HepG2 (cell line): ENCODE results near the gene LDAH. TPM values are rescaled to one million over a fixed set of nuclear protein-coding genes. Genes with fewer than 3 reads are reported as not detected.
A peak's percentile ranks its signal among the peaks of the same experiment; 100 is the strongest.

Experiments used
- ATAC-seq: fragments of 200-7000 bp; cut with Tn5 transposase; 3 replicates; pipeline ENCODE4 v1.9.1; 2020; ENCODE audit warnings: mild to moderate bottlenecking, moderate library complexity
- BruUV-seq: library from RNA; stranded (reverse); fragments of 400-500 nt; replicated peaks from 2 replicates; lab custom pipeline; 2021; lab: Mats Ljungman, UMichigan
- CTCF ChIA-PET: fragments of 300-600 bp; formaldehyde crosslinking; extraction: SDS; loops from one replicate; lab custom pipeline; 2021; ENCODE audit warnings: low total read pairs, inconsistent platforms, low intra/inter-chr PET ratio; lab: Yijun Ruan, JAX
- POLR2A ChIA-PET: fragments of 350-600 bp; sonication (Branson Sonifier 250); formaldehyde crosslinking; loops from one replicate; lab custom pipeline; 2020; ENCODE audit warnings: antibody characterized with exemption, inconsistent platforms; lab: Yijun Ruan, JAX
- DNase-seq: peaks from one replicate; pipeline ENCODE4 v3.0.0-alpha.2; 2015; ENCODE audit warnings: low spot score
- FAIRE-seq: peaks from 3 replicates; lab custom pipeline; 2011; peaks lifted over from hg19 to GRCh38; lab: Jason Lieb, UNC
- H2AFZ ChIP-seq: one replicate; pipeline ENCODE4 v1.6.1; 2011; ENCODE audit warnings: low read length, inconsistent platforms
- H3K27ac ChIP-seq: fragments of 300-600 bp; 3 replicates; pipeline ENCODE4 v1.8.0; 2011; ENCODE audit warnings: mixed run types, mild to moderate bottlenecking, mixed read lengths, low read length, inconsistent platforms; ENCODE audit not compliant: insufficient read depth; ENCODE audit errors: extremely low read length
- H3K27me3 ChIP-seq, 2 experiments: fragments of 200-600 bp in 1 of 2; 2 replicates in 1 of 2; 3 replicates in 1 of 2; pipeline versions ENCODE4 v1.6.0 to v1.8.0; 2011; ENCODE audit warnings: low read length in 2 of 2, mild to moderate bottlenecking in 2 of 2, moderate library complexity in 2 of 2, inconsistent platforms in 1 of 2; ENCODE audit not compliant: insufficient read depth in 2 of 2, control insufficient read depth in 1 of 2
- H3K36me3 ChIP-seq, 2 experiments: fragments of 200-600 bp in 1 of 2; replicated peaks in 1 of 2; 2 replicates in 1 of 2; 3 replicates in 1 of 2; pipeline versions ENCODE4 v1.5.1 to v1.8.0; 2011; ENCODE audit warnings: low read length in 2 of 2, inconsistent platforms in 1 of 2; ENCODE audit not compliant: insufficient read depth in 2 of 2, control insufficient read depth in 1 of 2
- H3K4me1 ChIP-seq: 2 replicates; pipeline ENCODE4 v1.5.1; 2012; ENCODE audit warnings: low read length, inconsistent platforms; ENCODE audit not compliant: insufficient read depth
- H3K4me2 ChIP-seq: 2 replicates; pipeline ENCODE4 v1.6.0; 2011; ENCODE audit warnings: low read depth, low read length, inconsistent platforms
- H3K4me3 ChIP-seq, 3 experiments: fragments of 200-600 bp in 1 of 3; sonication (generic), shearing (Covaris generic) in 1 of 3; replicated peaks in 1 of 3; 2 replicates each; pipeline ENCODE4 v1.5.1; 2011 to 2016; ENCODE audit warnings: low read length in 3 of 3, inconsistent platforms in 2 of 3, low read depth in 2 of 3, mild to moderate bottlenecking in 2 of 3, control low read depth in 1 of 3, mixed read lengths in 1 of 3; ENCODE audit not compliant: insufficient read depth in 1 of 3
- H3K79me2 ChIP-seq: one replicate; pipeline ENCODE4 v1.6.1; 2011; ENCODE audit warnings: low read length, inconsistent platforms; ENCODE audit not compliant: insufficient read depth
- H3K9ac ChIP-seq: 2 replicates; pipeline ENCODE4 v1.6.0; 2011; ENCODE audit warnings: mild to moderate bottlenecking, low read depth, low read length, inconsistent platforms; ENCODE audit not compliant: insufficient read depth
- H3K9me3 ChIP-seq: 2 replicates; pipeline ENCODE4 v1.5.1; 2012; ENCODE audit warnings: mild to moderate bottlenecking, low read length
- H4K20me1 ChIP-seq: 2 replicates; pipeline ENCODE4 v1.6.0; 2011; ENCODE audit warnings: inconsistent platforms, mild to moderate bottlenecking, low read length, moderate library complexity; ENCODE audit not compliant: insufficient read depth
- ARID2 ChIP-seq: sonication (generic); formaldehyde crosslinking; IDR thresholded peaks from 2 replicates; pipeline ENCODE4 v1.8.1; 2022; ENCODE audit warnings: mild to moderate bottlenecking, missing genetic modification reagents, borderline replicate concordance
- ERF ChIP-seq: IDR thresholded peaks from 2 replicates; pipeline ENCODE4 v1.6.1; 2018; ENCODE audit warnings: missing biosample characterization, missing genetic modification reagents
- FOXA1 ChIP-seq, 2 experiments: fragments of 450-650 bp in 1 of 2; sonication (generic) in 1 of 2; formaldehyde crosslinking in 1 of 2; IDR thresholded peaks; 2 replicates each; pipeline versions ENCODE4 v1.4.0 to v1.6.1; 2016 to 2020; ENCODE audit warnings: missing genetic modification reagents in 1 of 2
- MIER3 ChIP-seq: IDR thresholded peaks from 2 replicates; pipeline ENCODE4 v1.6.1; 2016; ENCODE audit warnings: missing compliant biosample characterization, borderline replicate concordance
- PAX8 ChIP-seq: sonication (generic); formaldehyde crosslinking; IDR thresholded peaks from 2 replicates; pipeline ENCODE4 v1.8.0; 2022; ENCODE audit warnings: mild to moderate bottlenecking, missing genetic modification reagents, borderline replicate concordance
- ZNF547 ChIP-seq: sonication (generic); formaldehyde crosslinking; IDR thresholded peaks from 2 replicates; pipeline ENCODE4 v1.5.1; 2020; ENCODE audit warnings: mild to moderate bottlenecking, missing genetic modification reagents
- ZNF598 ChIP-seq: sonication (generic); formaldehyde crosslinking; IDR thresholded peaks from 2 replicates; pipeline ENCODE4 v1.5.1; 2020; ENCODE audit warnings: mild to moderate bottlenecking, missing genetic modification reagents, borderline replicate concordance
- ZNF605 ChIP-seq: sonication (generic); formaldehyde crosslinking; IDR thresholded peaks from 2 replicates; pipeline ENCODE4 v1.8.0; 2022; ENCODE audit warnings: mild to moderate bottlenecking, missing genetic modification reagents
- WGBS: methylation state at CpG from one replicate; pipeline ENCODE4 v1.1.6; 2017; ENCODE audit warnings: low lambda C conversion rate; 5-methylcytosine and 5-hydroxymethylcytosine counted together
- in situ Hi-C: cut with HindIII; loops from 2 replicates; pipeline ENCODE4 v1.10.0; 2017; ENCODE audit warnings: low pct_unique_long_range_greater_than_20kb; ENCODE audit not compliant: extremely low pct_ligation_motif_present
- intact Hi-C: fragments of 100-400 bp; cut with micrococcal nuclease; formaldehyde crosslinking; loops from one replicate; pipeline ENCODE4 v1.10.0; 2022; ENCODE audit not compliant: unreplicated experiment
- polyA plus RNA-seq, 8 experiments: library from polyadenylated mRNA; depleted of rRNA in 3 of 8; stranded (reverse) in 7 of 8; unstranded in 1 of 8; fragments of >200 nt; fragmentation: Illumina TruSeq in 4 of 8; extraction: Trizol in 4 of 8; gene quantifications; 2 replicates each; pipeline versions ENCODE4 v1.2.1 to v1.2.3, GENCODE V29; 2011 to 2016; ENCODE audit warnings: low read depth in 4 of 8, missing spikeins in 1 of 8, mixed read lengths in 1 of 8; ENCODE audit not compliant: insufficient read depth in 1 of 8
- total RNA-seq, 5 experiments: library from RNA; depleted of rRNA; stranded (reverse); fragments of >200 nt; fragmentation: Illumina TruSeq; extraction: Trizol; gene quantifications; 2 replicates each; pipeline ENCODE4 v1.2.3, GENCODE V29; 2016; ENCODE audit warnings: low read depth in 1 of 5
- TF ChIP-seq, protein P1 (sequence below): sonication (generic); formaldehyde crosslinking; IDR thresholded peaks from 2 replicates; pipeline ENCODE4 v1.4.0; 2020; ENCODE audit warnings: low read depth, missing genetic modification reagents
- TF ChIP-seq, protein P2 (sequence below): sonication (generic); formaldehyde crosslinking; IDR thresholded peaks from 2 replicates; pipeline ENCODE4 v1.8.0; 2023; ENCODE audit warnings: mild to moderate bottlenecking, missing genetic modification reagents
- TF ChIP-seq, protein P3 (sequence below): sonication (generic); formaldehyde crosslinking; conservative IDR thresholded peaks from 2 replicates; pipeline ENCODE4 v1.8.1; 2023; ENCODE audit warnings: missing genetic modification reagents

The LDAH gene
- total and polyA plus RNA-seq, 2 of the 13 experiments (the other 11 are each of a cell fraction or from before 2014, with no cell fraction given) = 28.8 to 46.2 TPM

DNA sequence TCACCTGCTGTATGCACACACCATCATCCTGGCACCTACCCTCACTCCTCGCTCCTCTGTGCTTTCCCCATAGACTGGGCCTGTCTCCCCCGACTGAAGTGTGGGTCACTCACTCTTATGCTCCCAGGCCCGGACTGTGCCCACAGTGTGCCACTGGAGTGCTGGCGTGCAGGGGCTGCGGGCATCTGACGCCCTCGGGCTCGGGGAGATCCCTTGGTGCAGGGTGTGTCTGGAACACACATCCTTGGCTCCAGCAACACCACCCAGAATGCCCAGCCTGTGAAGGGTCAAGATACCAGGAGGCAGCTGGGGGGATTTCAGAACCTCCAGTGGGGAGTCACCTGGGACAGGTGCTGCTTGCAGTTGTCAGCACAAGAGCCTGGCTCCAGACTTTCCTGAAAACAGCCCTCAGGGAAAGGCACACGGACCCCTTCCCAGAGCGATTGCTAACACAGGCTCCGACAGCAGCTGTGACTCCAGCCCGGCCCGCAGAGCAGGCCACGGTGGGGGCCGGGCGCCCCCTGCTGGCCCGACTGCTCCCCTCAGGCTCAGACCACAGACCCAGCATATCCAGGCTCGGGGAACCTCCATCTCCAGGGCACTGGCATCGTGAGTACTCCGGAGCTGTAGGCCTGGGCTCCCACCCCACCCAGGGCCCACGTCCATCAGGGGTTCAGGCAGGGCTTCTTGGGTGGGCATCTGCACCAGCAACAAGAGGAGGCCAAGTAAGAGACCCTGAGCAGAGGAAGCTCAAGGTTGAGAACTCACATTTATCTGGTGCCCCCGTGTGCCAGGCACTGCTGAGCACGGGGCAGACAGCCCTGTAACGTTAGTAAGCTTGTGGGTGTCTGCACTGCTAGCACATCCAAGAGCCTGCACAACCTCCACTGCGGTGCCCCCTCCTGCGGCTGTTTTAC, 180.6 kb downstream of the LDAH start (continued):
- TF ChIP-seq, protein P1, sequence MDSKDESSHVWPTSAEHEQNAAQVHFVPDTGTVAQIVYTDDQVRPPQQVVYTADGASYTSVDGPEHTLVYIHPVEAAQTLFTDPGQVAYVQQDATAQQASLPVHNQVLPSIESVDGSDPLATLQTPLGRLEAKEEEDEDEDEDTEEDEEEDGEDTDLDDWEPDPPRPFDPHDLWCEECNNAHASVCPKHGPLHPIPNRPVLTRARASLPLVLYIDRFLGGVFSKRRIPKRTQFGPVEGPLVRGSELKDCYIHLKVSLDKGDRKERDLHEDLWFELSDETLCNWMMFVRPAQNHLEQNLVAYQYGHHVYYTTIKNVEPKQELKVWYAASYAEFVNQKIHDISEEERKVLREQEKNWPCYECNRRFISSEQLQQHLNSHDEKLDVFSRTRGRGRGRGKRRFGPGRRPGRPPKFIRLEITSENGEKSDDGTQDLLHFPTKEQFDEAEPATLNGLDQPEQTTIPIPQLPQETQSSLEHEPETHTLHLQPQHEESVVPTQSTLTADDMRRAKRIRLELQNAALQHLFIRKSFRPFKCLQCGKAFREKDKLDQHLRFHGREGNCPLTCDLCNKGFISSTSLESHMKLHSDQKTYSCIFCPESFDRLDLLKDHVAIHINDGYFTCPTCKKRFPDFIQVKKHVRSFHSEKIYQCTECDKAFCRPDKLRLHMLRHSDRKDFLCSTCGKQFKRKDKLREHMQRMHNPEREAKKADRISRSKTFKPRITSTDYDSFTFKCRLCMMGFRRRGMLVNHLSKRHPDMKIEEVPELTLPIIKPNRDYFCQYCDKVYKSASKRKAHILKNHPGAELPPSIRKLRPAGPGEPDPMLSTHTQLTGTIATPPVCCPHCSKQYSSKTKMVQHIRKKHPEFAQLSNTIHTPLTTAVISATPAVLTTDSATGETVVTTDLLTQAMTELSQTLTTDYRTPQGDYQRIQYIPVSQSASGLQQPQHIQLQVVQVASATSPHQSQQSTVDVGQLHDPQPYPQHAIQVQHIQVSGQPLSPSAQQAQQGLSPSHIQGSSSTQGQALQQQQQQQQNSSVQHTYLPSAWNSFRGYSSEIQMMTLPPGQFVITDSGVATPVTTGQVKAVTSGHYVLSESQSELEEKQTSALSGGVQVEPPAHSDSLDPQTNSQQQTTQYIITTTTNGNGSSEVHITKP (CRISPR knock-in tag) = no peak
- no peak for TF ChIP-seq PAX8 (CRISPR knock-in tag)

DNA sequence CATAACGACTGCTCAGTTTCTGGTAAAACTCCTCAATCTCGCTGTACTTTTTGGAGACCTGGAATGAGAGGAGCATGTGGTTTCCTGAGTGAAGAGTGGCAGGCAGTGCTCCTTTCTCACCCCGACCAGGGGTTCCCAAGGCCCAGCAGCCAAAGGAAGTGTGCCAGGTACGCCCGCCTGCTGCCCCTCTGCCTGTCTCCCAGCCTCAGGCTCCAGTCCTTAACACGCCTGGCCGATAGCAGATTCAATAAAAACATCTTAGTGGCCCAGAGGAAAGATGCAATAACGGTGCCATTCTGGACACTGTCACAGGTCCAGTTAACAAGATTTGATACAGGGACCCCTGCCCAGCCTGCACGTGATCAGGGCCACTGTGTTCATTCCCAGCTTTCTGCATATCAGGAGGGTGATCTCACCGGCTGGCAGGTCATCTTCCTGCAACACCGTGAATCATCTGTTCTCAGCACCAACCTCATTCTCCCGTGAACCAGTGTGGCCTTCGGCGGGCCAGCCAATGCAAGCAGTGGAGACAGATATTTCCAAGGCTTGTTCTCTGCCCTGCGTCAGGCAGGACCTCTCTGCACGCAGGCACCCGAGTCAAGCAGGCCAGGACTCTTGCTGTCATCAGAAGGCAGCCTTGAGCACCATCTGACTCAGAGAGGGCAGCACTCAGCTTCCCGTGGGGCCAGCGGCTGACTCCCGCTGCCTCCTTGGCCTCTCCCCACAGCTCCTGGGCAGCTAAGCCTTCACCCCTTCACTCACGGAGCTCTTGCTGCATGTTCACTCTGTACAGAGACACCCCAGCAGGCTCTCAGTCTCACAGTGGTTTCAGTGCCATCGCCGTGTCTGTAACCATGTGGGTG, 181.5 kb downstream of the LDAH start:
- H3K79me2 ChIP-seq = no peaks in the 10 kb centered on the region
- no peak overlapping the region for H3K4me3 ChIP-seq
- intact Hi-C loops = no loop called here
- no peak overlapping the region for H3K4me2 ChIP-seq
- WGBS = 94% methylated on average over 22 of the region's 23 CpGs
- no peak overlapping the region for H3K27ac ChIP-seq
- CTCF ChIA-PET = interaction anchor here (0.8 to 2.0 kb wide), 7 partner anchors 10 to 262 kb away, joined by 3 to 44 read pairs (median 9); partner anchors contain the start of gene HS1BP3
- no peaks in the 10 kb centered on the region for H4K20me1 ChIP-seq
- DNase-seq (no peak), ATAC-seq (no peak), FAIRE-seq (no peak)
- BruUV-seq = no TSS peak
- H3K27me3 ChIP-seq = no peaks in the 10 kb centered on the region
- POLR2A ChIA-PET = interaction anchor here (0.6 to 3.4 kb wide), 8 partner anchors 24 to 262 kb away, joined by 3 to 30 read pairs (median 6); partner anchors contain the start of gene RHOB
- in situ Hi-C loops = loop anchor here (5.0 kb wide), 1 partner anchor 244 kb away; no protein-coding TSS in a partner anchor
- no peak overlapping the region for H2AFZ ChIP-seq
- peaks cover 8% of the 10 kb centered on the region for H3K4me1 ChIP-seq
- peaks cover 9 to 19% of the 10 kb centered on the region in 2 experiments for H3K36me3 ChIP-seq
- no peak overlapping the region for H3K9ac ChIP-seq
- H3K9me3 ChIP-seq = no peaks in the 10 kb centered on the region
- TF ChIP-seq, protein P2, sequence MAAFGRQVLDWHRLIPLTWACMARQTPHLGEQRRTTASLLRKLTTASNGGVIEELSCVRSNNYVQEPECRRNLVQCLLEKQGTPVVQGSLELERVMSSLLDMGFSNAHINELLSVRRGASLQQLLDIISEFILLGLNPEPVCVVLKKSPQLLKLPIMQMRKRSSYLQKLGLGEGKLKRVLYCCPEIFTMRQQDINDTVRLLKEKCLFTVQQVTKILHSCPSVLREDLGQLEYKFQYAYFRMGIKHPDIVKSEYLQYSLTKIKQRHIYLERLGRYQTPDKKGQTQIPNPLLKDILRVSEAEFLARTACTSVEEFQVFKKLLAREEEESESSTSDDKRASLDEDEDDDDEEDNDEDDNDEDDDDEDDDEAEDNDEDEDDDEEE (CRISPR knock-in tag) = no peak
- TF ChIP-seq MIER3 (CRISPR knock-in tag) (no peak), ARID2 (CRISPR knock-in tag) (peak; percentile 11; the same call in 1 of the 2 replicates), ZNF605 (0 out of 2 replicates have a peak, but pooled peaks have one; percentile 10), ERF (CRISPR knock-in tag) (no peak), ZNF547 (CRISPR knock-in tag) (0 out of 2 replicates have a peak, but pooled peaks have one; percentile 72), FOXA1 (IDR thresholded peaks at IDR 0.05) (no peak), FOXA1 (CRISPR knock-in tag; IDR thresholded peaks at IDR 0.05) (no peak), ZNF598 (CRISPR knock-in tag) (0 out of 2 replicates have a peak, but pooled peaks have one; percentile 67)
- TF ChIP-seq, protein P3, sequence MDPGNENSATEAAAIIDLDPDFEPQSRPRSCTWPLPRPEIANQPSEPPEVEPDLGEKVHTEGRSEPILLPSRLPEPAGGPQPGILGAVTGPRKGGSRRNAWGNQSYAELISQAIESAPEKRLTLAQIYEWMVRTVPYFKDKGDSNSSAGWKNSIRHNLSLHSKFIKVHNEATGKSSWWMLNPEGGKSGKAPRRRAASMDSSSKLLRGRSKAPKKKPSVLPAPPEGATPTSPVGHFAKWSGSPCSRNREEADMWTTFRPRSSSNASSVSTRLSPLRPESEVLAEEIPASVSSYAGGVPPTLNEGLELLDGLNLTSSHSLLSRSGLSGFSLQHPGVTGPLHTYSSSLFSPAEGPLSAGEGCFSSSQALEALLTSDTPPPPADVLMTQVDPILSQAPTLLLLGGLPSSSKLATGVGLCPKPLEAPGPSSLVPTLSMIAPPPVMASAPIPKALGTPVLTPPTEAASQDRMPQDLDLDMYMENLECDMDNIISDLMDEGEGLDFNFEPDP = 0 out of 2 replicates have a peak, but pooled peaks have one; percentile 65
